Measurements from ENCODE around the gene UNC93A.

Gene UNC93A

DNA sequence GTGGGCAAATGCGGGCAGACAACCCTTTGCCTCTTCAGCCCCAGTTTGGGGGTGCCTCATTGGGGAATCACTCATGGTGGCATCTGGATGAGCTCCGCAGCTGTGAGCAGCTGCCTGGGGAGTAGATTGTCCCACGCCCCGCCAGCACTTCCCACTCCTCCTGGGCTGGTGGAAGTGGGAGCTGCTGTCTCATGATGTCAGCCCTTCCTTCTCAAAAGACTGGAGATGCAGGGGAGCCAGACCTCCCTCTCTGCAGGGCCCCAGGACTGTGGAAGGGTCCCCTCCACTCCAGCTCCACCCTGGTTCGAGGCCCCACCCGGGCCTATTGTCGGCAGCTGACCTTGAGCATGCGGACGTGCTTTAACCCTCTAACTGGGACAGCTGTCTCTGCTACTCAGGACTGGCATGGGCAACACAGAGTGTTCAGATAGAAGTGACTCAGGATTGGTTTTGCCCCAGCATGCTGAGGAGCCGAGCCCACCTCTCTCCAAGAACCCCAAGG lies 2.0 kb downstream of the UNC93A start:
- DNase-seq = no peak

DNA sequence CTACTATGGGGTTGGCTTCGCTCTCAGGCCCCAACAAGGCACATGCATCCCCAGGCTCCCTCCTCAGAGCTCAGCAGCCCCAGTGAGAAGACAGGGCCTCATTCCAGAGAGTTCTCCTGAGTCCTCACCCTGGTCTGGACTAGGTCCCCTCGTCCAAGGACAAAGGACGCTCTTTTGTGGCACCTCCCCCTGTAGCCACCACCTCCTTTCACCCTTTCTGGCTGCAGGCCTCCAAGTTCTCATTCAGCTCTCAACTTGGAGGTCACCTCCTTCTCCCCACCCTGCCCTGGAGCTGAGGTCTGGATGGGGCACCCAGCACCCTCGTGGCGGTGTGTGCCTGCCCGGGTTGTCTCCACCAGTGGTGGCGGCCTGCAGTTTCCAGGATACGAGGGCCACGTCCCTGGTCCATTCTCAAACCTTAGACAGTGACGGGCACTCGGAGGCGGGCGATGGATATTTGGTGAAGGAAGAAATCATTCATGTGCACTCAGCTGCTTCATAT lies 2.5 kb downstream of the UNC93A start:
- DNase-seq = no peak

DNA sequence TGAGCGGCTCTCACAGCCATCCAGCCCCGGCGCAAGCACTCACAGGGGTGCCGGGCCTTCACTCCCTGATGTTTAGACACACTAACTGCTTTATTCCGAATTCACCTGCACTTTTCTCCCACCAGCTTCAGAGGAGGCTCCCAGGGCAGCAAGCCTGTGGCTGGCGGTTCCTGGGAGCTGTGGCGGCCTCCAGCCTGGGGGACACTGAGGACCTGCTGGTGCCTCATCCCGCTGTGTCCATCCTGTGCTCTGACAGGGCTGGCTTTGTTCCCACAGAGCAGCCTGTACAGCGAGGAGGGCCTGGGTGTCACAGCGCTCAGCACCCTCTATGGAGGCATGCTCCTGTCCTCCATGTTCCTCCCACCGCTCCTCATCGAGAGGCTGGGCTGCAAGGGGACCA lies 3.1 kb downstream of the UNC93A start:
- no peak for DNase-seq

DNA sequence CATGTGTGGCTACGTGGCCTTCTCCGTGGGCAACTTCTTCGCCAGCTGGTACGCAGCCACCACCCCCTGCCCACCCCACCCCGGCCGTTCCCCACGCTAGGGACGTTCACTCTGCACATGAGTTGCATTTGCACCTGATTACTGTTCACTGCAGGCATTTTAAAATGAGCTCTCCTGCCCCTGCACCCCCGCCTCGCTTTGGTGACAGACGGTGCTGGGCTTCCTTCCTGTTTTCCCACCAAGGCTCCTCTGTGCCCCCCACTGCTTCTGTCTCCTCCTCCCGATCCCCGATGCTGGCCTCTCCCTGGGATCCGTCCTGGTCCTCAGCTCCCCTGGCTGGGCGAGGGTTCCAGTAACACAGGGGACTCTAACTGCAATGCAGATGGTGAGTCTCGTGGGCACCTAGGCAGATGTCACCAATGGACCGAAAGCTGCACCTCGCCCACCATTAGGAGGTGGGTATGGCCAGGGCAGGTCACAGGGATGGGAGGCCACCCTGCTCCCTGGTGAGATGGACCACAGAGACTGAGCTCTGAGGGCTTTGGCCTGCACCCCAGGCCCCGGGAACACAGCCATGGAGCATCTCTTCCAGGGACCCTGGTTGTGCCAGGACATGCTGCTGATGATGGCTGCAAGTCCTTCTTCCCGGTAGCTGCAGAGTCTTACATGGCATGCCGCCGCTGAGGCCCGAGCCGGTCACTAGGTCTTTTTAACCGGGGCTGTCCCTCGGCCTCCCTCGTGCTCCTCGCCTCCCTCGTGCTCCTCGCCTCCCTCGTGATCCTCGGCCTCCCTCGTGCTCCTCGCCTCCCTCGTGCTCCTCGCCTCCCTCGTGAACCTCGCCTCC lies 3.8 kb downstream of the UNC93A start:
- DNase-seq = no peak

DNA sequence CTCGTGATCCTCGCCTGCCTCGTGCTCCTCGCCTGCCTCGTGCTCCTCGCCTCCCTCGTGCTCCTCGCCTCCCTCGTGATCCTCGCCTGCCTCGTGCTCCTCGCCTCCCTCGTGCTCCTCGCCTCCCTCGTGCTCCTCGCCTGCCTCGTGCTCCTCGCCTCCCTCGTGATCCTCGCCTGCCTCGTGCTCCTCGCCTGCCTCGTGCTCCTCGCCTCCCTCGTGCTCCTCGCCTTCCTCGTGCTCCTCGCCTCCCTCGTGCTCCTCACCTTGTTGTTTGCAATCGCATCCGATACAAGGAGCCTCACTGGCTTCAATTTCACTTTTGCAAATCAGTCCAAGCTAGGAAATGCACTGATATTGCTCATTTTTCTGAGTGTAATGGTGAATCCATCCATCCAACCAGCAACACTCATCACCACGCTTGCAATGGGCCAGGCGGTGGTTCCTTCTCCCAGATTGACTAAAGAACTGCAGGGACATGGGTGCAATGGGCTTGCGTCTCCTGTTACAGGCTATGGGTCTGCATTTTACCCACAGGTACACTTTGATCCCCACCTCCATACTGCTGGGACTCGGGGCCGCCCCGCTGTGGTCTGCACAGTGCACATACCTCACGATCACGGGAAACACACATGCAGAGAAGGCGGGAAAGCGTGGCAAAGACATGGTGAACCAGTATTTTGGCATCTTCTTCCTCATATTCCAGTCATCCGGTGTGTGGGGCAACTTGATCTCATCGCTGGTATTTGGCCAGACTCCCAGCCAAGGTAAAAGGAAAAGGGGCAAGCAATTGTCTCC lies 4.6 kb downstream of the UNC93A start:
- no peak for DNase-seq

DNA sequence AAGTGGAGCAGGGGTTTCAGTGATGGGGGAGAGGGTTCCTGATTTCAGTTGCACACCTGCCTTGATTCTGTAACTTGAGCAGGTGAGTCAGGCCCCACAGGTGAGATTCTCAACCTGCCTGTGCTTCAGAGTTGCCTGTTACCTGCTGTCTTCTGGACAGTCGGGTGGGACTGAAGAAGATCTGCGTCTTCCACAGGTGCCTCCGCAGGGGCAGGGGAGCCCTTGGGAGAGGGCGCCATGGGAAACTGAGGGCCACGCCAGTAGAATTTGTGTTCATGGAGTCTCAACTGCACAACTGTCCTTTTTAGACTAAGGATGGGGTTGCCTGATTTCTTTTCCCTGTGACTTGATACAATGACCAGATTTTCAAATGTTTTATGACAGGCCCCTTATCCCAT lies 5.2 kb downstream of the UNC93A start:
- DNase-seq = no peak

DNA sequence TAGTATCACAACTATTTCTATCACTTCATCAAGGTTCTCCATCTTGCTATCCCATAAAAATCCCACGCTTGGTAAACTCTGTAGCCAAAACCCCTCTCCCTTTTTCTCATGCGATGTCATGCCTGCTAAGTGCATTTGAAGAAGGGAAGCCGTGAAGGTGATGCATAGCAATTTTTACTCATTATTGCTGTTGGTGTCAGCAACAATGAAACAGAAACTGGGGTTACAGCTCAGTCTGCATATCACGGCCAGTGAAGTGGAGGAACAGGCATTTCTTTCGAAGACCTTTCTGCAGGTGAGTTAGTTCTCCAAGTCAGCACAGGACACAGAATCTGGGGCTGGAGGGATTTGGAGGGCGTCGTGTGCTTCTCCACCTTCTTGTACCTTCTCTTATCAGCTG lies 5.8 kb downstream of the UNC93A start:
- DNase-seq = no peak

DNA sequence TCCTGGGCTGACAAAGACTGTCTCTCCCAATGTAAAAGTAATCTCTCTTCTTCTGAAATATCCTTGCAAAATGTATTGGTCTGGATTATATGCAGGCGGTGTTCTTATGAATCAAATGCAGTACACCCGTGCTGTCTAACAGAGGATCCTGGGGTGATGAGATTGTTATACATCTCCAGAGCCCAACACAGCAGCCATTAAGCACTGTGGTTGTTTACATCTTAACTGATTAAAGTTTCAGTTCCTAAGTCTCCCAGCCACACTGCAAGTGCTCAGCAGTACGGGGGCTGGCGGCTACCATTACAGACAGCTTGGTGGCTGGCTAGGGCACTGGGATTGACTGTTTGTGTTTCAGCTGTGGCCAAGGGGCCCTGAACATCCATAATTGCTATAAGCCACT lies 7.0 kb downstream of the UNC93A start:
- DNase-seq = no peak

DNA sequence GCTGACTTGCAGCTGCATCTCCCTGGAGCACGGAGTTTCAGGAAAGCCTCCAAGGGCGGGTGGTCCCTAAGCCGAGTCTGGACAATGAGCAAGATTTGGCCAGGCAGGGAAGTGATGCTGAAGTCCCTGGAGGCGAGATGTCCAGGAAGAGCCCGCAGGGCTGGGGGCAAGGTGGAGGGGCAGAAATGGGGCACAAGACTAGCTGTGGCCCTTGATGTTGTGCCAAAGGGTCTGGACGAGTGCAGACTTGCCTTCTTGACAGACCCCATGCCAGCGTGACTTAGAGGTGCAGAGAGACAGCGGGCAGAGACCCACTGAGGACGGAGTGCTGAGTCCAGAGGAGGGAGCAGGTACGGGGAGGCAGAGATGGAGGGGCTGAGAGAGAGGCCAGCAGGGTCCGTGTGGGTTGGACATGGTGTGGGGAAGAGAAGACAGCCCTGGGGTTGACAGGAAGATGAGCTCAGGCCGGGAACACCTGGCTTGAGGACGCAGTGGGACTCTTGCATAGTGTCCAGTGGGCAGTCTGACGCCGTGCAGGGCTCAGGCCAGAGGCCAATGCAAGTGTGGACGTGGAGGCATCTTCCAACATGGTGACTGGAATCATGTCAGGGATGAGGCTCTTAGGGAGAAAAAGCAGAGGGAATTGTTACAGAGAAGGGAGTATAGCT lies 8.7 kb downstream of the UNC93A start:
- no peak for DNase-seq

DNA sequence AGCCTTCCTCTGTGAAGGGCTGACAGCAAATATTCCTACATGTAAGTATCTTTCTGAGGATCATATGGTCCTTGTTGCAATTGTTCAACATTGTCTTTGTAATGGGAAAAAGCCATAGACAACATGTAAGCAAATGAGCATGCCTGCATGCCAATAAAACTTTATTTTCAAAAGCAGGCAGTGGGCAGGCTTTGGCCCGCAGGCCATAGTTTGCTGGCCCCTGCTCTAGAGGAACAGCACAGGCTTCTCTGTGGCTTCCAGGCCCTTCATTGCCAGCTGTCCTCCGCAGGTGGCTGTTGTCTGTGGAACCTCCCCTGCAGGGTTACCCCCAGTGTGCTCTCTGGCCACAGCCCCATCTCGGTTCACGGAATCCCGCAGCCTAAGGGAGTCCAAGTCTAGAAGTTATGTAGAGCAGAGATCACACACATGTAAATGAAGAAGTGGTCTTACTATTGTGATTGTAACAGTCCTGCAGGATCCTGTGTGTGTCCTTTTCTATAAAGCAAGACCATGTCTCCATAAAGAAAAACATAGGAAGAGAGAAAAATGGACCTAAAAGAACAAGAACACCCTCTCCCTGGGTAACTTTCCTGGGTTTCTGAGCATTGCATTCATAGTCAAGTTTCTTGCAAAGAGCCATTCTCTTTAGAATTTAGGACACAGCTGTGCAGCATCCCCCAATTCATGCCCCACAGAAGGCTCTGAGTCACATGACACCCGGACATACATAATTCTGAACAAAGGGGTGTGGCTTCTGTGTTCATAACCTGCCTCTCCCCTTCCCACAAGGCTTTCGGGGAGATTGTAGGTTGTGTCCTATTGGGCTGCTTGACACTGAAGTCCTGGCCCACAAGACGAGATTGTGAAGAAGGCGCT lies 10.0 kb downstream of the UNC93A start:
- DNase-seq = no peak

DNA sequence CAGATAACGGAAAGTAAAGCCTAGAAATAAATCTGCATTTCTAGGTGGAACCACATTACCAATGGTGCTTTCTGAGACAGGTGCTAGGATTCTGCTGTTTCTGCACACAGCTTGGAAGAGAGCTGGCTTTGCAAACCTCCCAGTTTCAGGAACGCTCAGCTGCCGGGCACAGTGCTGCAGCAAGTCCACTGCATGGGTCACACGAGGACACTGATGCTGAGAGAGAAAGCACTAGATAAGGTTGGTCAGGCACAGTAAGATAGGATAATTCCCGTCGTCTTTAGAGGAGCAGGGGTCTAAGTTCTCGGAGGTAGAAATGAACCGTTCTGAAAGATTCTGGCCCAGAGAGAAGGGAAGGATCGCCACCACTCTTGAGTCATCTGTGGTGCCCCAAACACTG lies 11.0 kb downstream of the UNC93A start:
- DNase-seq = no peak

DNA sequence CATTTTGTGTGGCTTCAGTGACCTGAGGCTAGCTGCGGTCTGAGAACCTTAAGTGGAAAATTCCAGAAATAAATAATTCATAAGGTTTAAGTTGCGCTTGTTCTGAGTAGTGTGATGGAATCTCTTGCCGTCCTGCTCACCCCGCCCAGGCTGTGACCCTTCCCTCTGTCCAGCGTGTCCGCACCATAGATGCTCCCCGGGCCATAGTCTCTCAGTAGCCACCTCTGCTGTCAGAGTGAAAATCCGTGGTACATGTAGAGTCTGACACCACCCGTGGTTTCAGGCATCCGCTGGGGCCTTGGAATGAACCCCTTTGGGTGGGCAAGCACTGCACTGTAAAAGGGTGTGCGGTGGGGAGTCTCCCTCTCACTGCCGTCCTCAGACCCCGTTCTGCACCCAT lies 11.7 kb downstream of the UNC93A start:
- DNase-seq = no peak

DNA sequence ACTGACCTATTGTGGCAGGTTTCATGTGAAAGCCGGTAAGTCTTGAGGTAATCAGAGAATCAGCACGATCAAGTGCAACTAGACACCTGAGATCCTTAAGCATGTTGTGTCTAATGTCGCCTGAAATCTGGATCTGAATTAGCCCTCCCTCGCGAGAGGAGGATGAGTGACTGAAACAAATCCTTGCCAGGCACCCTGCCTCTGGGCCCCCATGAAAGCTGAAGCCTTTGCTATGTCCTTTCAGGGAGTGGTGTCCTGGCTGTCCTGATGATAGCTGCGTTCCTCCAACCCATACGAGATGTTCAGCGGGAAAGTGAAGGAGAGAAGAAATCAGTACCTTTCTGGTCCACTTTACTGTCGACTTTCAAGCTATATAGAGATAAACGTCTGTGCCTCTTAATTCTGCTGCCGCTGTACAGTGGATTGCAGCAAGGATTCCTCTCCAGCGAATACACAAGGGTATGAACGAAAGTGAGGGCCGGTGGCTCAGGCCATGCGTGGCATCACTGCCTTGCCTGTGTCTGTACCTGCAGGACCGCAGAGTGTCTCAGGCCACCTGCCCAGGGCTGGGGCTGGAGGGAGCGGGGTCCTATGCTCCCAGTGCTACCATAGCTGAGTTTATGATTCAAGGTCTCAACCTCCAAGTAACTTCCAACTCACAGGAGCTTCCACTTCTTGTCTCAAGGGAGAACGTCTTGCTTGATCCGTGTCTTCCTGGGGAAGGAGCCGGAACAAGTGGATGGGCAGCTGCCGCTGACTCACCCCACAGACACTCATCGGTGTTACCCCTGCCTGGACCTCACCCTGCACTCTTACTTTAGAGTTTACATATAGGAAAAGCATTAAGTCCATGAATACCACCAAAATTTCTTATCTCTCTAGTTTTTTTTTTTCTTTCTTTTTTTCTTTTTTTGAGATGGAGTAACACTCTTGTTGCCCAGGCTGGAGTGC lies 12.8 kb downstream of the UNC93A start:
- no peak for DNase-seq

DNA sequence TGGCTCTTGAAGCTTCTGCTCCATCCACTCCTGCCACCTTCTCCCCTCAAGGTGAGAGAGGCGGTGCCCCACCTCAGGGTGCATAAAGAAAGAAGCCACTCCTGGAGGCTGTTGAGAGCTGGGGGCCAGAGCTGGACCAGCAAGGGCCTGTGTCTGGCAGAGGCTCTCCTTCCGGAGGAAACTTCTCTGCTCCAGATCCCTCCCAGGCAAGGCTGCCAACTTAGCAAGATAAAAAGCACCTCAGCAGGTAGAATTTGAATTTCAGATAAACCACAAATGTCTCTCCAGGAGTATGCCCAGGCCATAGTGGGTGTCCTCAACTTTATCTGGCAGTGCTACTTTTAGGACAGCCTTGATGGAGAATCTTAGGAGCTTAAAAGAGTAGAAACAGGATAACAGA lies 13.8 kb downstream of the UNC93A start:
- DNase-seq = no peak

DNA sequence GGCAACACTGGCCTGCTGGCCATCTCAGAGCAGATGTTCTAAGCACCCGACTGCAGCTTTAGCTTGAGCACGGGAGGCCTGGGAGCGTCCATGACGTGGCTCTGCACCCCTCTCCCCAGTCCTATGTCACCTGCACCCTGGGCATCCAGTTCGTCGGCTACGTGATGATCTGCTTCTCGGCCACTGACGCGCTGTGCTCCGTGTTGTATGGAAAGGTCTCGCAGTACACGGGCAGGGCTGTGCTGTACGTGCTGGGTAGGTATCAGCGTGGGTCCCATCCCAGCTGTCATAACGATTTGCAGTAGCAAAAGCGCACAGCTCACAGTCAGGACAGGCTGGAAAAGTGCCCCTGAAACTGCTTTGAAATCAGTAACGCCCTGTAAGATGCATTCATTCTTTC lies 14.7 kb downstream of the UNC93A start:
- no peak for DNase-seq

DNA sequence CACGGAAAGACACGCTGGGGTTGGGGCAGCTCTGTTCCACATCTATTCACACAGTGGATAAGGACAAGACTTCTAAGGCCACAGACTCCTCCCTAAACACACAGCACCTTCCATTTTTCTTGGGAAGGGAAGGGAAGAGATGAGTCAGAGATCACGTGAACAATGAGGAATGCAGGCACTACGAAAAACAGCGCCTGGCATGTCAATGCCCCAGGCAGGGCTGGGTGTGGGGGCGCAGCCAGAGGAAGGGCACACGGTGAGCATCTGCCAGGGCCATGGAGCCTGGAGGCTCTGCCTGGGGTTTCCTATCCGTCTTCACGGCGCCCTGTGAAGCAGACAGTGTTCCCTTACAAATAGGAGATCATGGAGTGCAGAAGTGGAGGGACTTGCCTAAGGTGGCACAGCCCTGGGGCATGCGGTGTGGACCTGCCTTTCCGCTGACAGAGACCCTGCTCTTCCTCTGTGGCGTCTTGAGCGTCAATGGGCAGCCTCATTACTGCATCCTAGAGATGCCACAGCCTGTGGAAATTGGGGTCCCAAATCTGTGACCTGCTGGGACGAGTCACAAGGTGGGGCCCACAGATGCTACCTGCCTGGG lies 15.4 kb downstream of the UNC93A start:
- DNase-seq = no peak

DNA sequence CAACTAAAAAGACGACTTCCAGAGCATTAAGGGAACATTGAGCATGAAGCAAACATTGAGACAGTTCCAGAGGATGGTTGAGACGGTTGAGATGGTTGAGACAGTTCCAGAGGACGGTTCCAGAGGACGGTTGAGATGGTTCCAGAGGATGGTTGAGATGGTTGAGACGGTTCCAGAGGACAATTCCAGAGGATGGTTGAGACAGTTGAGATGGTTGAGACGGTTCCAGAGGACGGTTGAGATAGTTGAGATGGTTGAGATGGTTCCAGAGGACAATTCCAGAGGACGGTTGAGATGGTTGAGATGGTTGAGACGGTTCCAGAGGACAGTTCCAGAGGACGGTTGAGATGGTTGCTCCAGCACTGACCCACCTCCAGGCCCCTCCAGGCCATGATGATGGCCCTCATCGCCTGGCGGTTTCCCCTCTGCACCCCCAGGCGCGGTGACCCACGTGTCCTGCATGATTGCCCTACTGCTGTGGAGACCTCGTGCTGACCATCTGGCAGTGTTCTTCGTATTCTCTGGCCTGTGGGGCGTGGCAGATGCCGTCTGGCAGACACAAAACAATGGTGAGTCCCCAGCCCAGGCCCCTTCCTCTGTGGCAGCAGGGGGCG lies 16.3 kb downstream of the UNC93A start:
- no peak for DNase-seq

DNA sequence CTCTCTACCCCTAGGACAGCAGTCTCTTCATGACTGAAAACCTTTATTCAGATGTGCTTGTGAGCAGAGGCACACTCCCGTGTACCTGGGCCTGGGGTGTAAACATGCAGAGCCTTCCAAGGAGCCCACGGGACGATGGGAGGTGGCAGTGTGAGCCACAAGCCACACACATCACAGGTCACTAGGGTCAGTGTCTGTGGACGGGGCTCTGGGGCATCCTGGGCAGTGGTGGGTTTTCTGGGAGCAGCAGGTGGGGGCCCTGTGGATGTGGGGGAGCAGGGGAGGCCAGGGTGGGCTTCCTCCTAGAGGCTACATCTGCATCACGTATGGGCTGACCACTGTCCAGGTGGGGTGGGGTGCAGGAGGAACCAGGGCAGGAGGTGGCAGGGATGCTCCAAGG lies 17.1 kb downstream of the UNC93A start:
- DNase-seq = no peak
